Subcutaneous adipose tissue (tissue), 4 donors: ENCODE measurements around the gene AMBRA1. TPM values are rescaled to one million over a fixed set of nuclear protein-coding genes. Genes with fewer than 3 reads are reported as not detected.

Experiments used
- total RNA-seq, 4 donors: library from RNA; depleted of rRNA; stranded (reverse); fragments of >200 nt; gene quantifications; one replicate each; pipeline ENCODE4 v1.1.0, GENCODE V29; 2016
- TF ChIP-seq, protein P1 (sequence below): fragments of 450-650 bp; IDR thresholded peaks from one replicate; pipeline ENCODE4 v1.5.1; 2016; ENCODE audit warnings: low read depth, mild to moderate bottlenecking, control low read depth, antibody characterized with exemption, moderate library complexity

AMBRA1 gene
- total RNA-seq, 4 donors from 2014 or later: 17.1 to 39.4 (median 23.5) TPM

- TF ChIP-seq, protein P1, sequence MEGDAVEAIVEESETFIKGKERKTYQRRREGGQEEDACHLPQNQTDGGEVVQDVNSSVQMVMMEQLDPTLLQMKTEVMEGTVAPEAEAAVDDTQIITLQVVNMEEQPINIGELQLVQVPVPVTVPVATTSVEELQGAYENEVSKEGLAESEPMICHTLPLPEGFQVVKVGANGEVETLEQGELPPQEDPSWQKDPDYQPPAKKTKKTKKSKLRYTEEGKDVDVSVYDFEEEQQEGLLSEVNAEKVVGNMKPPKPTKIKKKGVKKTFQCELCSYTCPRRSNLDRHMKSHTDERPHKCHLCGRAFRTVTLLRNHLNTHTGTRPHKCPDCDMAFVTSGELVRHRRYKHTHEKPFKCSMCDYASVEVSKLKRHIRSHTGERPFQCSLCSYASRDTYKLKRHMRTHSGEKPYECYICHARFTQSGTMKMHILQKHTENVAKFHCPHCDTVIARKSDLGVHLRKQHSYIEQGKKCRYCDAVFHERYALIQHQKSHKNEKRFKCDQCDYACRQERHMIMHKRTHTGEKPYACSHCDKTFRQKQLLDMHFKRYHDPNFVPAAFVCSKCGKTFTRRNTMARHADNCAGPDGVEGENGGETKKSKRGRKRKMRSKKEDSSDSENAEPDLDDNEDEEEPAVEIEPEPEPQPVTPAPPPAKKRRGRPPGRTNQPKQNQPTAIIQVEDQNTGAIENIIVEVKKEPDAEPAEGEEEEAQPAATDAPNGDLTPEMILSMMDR: no peak
Measured at GRCh38 chr11:46639197-46639839, 45.5 kb upstream of the AMBRA1 start.

DNA sequence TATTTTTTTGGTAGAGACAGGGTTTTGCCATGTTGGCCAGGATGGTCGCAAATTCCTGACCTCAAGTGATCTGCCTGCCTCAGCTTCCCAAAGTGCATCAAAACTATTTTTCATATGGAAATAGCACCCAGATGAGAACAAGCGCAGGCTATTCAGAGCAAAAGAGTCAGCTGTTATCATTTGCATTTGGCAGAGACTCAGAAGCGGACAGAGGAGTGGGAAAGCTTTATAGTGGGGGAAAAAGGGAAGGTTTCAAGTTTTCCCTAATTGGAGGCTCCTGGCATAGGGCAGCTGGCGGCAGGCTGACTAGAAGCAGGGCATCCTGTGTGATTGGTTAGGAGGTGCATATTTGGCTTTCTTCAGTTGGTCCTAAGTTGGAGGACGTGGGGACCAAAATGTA lies 43.7 kb upstream of the AMBRA1 start:
- TF ChIP-seq, protein P1: no peak

DNA sequence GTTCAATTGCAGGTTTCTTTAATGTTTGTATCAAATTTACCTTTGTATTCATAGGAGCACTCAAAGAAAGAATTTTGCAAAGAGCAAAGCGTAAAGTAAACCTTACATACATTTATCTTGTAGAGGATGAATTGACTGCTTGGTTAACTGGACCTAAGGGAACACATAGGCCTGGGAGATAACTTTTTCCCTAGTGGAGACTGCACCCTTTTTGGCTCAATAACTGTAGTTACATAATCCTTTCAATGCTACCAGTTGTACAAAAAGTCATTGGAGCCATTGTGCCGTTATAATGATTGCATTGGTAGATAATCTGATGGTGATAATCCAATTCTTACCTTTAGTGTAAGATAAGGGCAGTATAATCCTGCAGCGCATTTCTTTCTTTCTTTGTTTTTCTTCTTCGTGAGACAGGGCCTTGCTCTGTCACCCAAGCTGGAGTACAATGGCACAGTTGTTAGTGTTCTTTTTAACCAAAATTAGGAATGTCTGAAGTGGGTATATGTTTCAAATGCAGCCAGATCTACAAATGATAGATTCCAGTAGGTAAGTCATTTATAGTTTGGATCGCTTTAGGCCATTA lies 41.8 kb upstream of the AMBRA1 start:
- TF ChIP-seq, protein P1: no peak

DNA sequence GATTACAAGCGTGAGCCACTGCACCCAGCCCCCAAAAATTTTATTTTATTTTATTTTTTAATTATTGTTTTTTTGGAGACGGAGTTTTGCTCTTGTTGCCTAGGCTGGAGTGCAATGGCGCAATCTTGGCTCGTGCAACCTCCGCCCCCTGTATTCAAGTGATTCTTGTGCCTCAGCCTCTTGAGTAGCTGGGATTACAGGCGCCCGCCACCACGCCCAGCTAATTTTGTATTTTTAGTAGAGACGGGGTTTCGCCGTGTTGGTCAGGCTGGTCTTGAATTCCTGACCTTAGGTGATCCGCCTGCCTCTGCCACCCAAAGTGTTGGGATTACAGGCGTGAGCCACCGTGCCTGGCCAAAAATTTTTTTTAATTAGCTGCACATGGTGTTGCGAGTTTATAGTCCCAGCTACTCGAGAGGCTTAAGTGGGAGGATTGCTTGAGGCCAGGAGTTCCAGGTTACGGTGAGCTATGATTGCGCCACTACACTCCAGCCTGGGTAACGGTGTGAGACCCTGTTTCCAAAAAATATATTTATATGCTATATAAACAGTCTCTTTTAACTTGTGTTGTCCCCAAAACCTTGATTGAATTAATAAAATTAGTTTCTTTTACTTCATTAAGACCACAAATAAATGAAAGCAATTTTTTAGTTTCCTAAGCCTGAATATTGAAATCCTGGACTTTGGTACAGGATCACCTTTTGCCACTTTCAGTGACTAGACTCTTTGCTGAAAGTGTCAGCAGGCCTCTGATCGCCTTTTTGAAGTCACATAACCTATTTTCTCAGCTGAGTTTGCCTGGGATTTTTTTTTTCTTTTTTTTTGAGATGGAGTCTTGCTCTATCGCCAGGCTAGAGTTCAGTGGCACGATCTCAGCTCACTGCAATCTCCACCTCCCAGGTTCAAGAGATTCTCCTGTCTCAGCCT lies 39.7 kb upstream of the AMBRA1 start:
- TF ChIP-seq, protein P1: no peak

- TF ChIP-seq, protein P1: no peak
Measured at GRCh38 chr11:46632502-46632901, 38.7 kb upstream of the AMBRA1 start.

DNA sequence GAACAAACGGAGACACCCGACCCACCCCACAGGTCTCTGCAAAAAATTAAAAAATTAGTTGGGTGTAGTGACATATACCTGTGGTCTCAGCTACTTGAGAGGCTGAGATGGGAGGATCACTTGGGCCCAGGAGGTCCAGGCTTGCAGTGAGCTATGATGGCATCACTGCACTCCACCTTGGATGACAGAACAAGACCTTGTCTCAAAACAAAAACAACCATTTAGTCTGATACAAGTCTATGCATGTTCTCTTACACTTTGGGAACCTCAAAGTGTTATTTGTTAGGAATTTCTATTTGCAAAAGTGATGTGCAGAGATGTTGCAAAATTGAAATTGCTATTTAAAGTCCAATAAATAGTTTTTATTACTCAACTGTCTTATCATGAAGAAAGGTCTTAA lies 37.9 kb upstream of the AMBRA1 start:
- TF ChIP-seq, protein P1: no peak

- TF ChIP-seq, protein P1: no peak
Measured at GRCh38 chr11:46630237-46630636, 36.4 kb upstream of the AMBRA1 start.
